ENCODE data around the gene B9D1.

DNA sequence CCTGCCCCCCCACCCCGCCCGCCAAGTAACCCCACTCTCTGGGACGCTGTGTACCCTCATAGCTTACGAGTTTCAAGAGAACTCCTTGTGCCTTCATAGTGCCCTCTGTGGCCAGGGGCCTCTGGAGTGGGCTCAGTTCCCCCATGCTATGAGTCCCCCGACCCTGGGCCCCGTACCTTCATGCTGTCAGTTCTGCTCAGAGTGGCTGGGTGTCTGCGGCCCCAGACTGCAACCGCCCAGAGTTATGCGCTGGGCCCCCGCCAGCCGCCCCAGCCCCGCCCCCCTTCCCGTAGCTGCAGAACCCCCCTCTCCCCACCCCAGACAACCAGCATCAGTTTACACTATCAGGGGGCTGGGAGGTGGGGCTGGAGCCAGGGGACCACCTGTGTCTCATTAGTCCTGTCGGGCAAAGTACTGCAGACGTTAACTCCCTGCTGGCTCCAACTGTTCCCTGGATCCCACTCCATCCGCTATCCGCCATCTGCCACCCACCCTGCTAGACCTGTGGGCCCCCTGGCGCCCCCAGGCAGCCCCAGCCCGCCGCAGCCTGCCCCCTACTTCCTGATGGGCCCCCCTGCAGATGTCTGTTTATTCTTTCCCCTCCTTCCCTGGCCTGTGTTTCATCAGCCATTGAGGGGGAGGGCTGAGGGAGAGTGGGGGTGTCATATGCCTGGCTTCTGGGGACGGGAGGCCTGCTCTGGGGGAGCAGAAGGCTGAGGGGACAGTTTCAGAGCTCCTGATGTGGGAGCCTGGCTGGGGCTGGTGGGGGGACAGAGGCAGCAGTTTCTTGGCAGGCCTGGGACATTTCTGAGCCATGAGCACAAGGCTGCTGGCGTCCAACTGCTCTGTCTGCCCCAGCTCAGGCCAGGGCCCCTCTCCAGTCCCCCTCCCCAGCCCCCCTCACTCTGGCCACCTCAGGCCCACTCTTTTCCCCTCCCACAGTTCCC is 24.7 kb upstream of the B9D1 start, which contains the start of gene MFAP4:
- TF ChIP-seq POLR2A (IDR thresholded peaks at IDR 0.05) = no peak
- peak; percentile 88 for TF ChIP-seq EP300 (IDR thresholded peaks at IDR 0.05)

Data from stomach (tissue), 4 donors.